Measurements from ENCODE around the gene NT5C3A.
"Not testable (repeated sequence)": the region's sequence is repeated elsewhere in the genome, so short reads cannot be mapped to it uniquely, and the experiment has no call there.

DNA sequence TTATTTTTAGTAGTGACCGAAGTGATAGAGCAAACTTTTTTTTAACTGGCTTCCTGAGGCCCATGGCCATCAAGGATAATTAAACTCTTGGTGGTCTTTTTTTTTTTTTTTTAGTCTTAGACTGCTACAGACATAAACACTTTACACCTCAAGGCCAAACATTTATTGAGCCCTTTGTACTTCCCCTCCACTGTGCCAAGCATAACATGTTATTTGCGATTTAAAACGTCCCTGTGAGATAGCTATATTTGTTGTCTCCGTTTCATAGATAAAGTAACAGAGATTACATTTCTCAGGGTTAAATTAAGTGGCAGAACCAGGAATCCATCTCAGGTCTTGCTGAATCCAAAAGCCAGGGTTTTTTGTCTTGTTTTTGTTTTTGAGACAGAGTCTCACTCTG lies 63.2 kb downstream of the NT5C3A start:
- TF ChIP-seq, protein P1, sequence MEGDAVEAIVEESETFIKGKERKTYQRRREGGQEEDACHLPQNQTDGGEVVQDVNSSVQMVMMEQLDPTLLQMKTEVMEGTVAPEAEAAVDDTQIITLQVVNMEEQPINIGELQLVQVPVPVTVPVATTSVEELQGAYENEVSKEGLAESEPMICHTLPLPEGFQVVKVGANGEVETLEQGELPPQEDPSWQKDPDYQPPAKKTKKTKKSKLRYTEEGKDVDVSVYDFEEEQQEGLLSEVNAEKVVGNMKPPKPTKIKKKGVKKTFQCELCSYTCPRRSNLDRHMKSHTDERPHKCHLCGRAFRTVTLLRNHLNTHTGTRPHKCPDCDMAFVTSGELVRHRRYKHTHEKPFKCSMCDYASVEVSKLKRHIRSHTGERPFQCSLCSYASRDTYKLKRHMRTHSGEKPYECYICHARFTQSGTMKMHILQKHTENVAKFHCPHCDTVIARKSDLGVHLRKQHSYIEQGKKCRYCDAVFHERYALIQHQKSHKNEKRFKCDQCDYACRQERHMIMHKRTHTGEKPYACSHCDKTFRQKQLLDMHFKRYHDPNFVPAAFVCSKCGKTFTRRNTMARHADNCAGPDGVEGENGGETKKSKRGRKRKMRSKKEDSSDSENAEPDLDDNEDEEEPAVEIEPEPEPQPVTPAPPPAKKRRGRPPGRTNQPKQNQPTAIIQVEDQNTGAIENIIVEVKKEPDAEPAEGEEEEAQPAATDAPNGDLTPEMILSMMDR (IDR thresholded peaks at IDR 0.05), result not testable (repeated sequence)
- TF ChIP-seq POLR2A (IDR thresholded peaks at IDR 0.05); EP300 (IDR thresholded peaks at IDR 0.05; ENCODE audit: low read depth): not testable (repeated sequence)

Measured in transverse colon (tissue), 3 donors.